ENCODE measurements around the gene SEC14L5.

SEC14L5 gene

GRCh38 chr16:4937782-4938682 is 20.1 kb upstream of the SEC14L5 start:
- Histone ChIP-seq H3K4me1 (ENCODE audit: control insufficient read depth in 2 of 2, insufficient read depth in 2 of 2, low read length in 2 of 2) (peaks cover 4 to 13% of the 10 kb centered on the region in 2 donors), H3K36me3 (ENCODE audit: control insufficient read depth in 2 of 2, insufficient read depth in 2 of 2, low read length in 2 of 2) (no peaks in the 10 kb centered on the region), H3K27me3 (ENCODE audit: control insufficient read depth in 2 of 2, insufficient read depth in 2 of 2, low read length in 2 of 2) (no peaks in the 10 kb centered on the region), H3K9me3 (ENCODE audit: control insufficient read depth in 2 of 2, low read length in 2 of 2) (no peaks in the 10 kb centered on the region), H3K4me3 (ENCODE audit: low read length in 2 of 2) (peak overlapping the region; percentile 25 to 59), H3K9ac (ENCODE audit: low read depth in 1 of 2, low read length in 2 of 2) (peak overlapping the region; percentile 48 to 65), H3K27ac (ENCODE audit: low read depth in 2 of 2, low read length in 2 of 2) (peak overlapping the region; percentile 76 to 90)

GRCh38 chr16:4938683-4939030 is 19.5 kb upstream of the SEC14L5 start:
- Histone ChIP-seq H3K4me3 (ENCODE audit: low read length in 2 of 2) (no peak overlapping the region), H3K36me3 (ENCODE audit: control insufficient read depth in 2 of 2, insufficient read depth in 2 of 2, low read length in 2 of 2) (no peaks in the 10 kb centered on the region), H3K9ac (ENCODE audit: low read depth in 1 of 2, low read length in 2 of 2) (no peak overlapping the region), H3K27me3 (ENCODE audit: control insufficient read depth in 2 of 2, insufficient read depth in 2 of 2, low read length in 2 of 2) (no peaks in the 10 kb centered on the region), H3K4me1 (ENCODE audit: control insufficient read depth in 2 of 2, insufficient read depth in 2 of 2, low read length in 2 of 2) (peaks cover 4 to 15% of the 10 kb centered on the region in 2 donors), H3K9me3 (ENCODE audit: control insufficient read depth in 2 of 2, low read length in 2 of 2) (no peaks in the 10 kb centered on the region), H3K27ac (ENCODE audit: low read depth in 2 of 2, low read length in 2 of 2) (no peak overlapping the region)

GRCh38 chr16:4940719-4941118 is 17.4 kb upstream of the SEC14L5 start:
- Histone ChIP-seq H3K9me3 (ENCODE audit: control insufficient read depth in 2 of 2, low read length in 2 of 2) (no peaks in the 10 kb centered on the region), H3K27ac (ENCODE audit: low read depth in 2 of 2, low read length in 2 of 2) (no peak overlapping the region), H3K4me1 (ENCODE audit: control insufficient read depth in 2 of 2, insufficient read depth in 2 of 2, low read length in 2 of 2) (peaks cover 11 to 27% of the 10 kb centered on the region in 2 donors), H3K27me3 (ENCODE audit: control insufficient read depth in 2 of 2, insufficient read depth in 2 of 2, low read length in 2 of 2) (no peaks in the 10 kb centered on the region), H3K4me3 (ENCODE audit: low read length in 2 of 2) (no peak overlapping the region), H3K9ac (ENCODE audit: low read depth in 1 of 2, low read length in 2 of 2) (no peak overlapping the region), H3K36me3 (ENCODE audit: control insufficient read depth in 2 of 2, insufficient read depth in 2 of 2, low read length in 2 of 2) (no peaks in the 10 kb centered on the region)

GRCh38 chr16:4942481-4942880 is 15.6 kb upstream of the SEC14L5 start:
- H3K27me3 ChIP-seq (ENCODE audit: control insufficient read depth in 2 of 2, insufficient read depth in 2 of 2, low read length in 2 of 2) = no peaks in the 10 kb centered on the region
- peaks cover 13 to 21% of the 10 kb centered on the region in 2 donors for H3K4me1 ChIP-seq (ENCODE audit: control insufficient read depth in 2 of 2, insufficient read depth in 2 of 2, low read length in 2 of 2)
- H3K27ac ChIP-seq (ENCODE audit: low read depth in 2 of 2, low read length in 2 of 2) = peak overlapping the region in 1 of 2 donors; percentile 61
- no peaks in the 10 kb centered on the region for H3K9me3 ChIP-seq (ENCODE audit: control insufficient read depth in 2 of 2, low read length in 2 of 2)
- no peak overlapping the region for H3K9ac ChIP-seq (ENCODE audit: low read depth in 1 of 2, low read length in 2 of 2)
- no peaks in the 10 kb centered on the region for H3K36me3 ChIP-seq (ENCODE audit: control insufficient read depth in 2 of 2, insufficient read depth in 2 of 2, low read length in 2 of 2)
- no peak overlapping the region for H3K4me3 ChIP-seq (ENCODE audit: low read length in 2 of 2)

DNA sequence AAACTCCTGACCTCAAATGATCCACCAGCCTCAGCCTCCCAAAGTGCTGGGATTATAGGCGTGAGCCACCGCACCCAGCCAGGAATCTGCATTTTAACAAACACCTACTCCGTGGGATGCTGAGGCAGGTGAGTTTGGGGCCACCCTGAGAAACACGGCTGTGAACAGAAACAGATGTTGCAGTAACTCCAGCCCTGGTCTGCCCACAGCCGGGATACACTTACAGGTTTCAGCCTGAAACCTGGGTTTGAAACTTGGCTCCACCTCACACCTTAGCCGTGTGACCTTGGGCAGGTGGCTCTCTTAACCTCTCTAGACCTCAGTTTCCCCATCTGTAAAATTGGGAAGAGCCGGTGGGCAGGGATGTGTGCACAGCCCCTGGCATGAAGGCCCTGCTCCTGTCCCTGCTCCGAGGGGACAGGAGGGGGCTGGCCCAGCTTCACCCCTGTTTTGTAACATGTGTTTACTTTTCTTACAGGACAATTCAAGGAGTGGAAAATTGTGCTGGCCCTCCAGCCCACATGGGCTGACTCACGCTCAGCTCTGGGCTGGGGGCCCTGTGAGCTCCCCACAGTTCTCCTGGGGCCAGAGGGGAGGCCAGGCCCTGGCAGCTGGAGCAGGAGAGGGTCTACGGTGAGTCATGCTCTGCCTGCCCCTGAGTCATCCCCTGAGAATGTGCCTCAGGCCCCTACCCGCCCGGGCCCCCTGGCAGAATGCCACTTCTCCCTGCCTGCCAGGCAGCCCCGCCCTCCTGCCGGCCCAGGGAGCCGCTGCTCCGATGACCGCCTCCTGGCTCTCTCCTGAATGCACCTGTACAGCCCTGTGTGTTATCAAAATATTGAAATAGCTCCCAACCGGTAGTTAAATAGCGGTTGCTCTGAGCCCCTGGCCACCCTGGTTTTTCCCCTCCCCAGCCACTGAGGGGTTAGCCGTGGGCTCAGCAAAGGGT is 13.5 kb upstream of the SEC14L5 start:
- Histone ChIP-seq H3K4me1 (ENCODE audit: control insufficient read depth in 2 of 2, insufficient read depth in 2 of 2, low read length in 2 of 2) (peaks cover 11 to 17% of the 10 kb centered on the region in 2 donors), H3K4me3 (ENCODE audit: low read length in 2 of 2) (no peak overlapping the region), H3K27ac (ENCODE audit: low read depth in 2 of 2, low read length in 2 of 2) (peak overlapping the region in 1 of 2 donors; percentile 52), H3K9me3 (ENCODE audit: control insufficient read depth in 2 of 2, low read length in 2 of 2) (no peaks in the 10 kb centered on the region), H3K36me3 (ENCODE audit: control insufficient read depth in 2 of 2, insufficient read depth in 2 of 2, low read length in 2 of 2) (no peaks in the 10 kb centered on the region), H3K27me3 (ENCODE audit: control insufficient read depth in 2 of 2, insufficient read depth in 2 of 2, low read length in 2 of 2) (no peaks in the 10 kb centered on the region), H3K9ac (ENCODE audit: low read depth in 1 of 2, low read length in 2 of 2) (no peak overlapping the region)

DNA sequence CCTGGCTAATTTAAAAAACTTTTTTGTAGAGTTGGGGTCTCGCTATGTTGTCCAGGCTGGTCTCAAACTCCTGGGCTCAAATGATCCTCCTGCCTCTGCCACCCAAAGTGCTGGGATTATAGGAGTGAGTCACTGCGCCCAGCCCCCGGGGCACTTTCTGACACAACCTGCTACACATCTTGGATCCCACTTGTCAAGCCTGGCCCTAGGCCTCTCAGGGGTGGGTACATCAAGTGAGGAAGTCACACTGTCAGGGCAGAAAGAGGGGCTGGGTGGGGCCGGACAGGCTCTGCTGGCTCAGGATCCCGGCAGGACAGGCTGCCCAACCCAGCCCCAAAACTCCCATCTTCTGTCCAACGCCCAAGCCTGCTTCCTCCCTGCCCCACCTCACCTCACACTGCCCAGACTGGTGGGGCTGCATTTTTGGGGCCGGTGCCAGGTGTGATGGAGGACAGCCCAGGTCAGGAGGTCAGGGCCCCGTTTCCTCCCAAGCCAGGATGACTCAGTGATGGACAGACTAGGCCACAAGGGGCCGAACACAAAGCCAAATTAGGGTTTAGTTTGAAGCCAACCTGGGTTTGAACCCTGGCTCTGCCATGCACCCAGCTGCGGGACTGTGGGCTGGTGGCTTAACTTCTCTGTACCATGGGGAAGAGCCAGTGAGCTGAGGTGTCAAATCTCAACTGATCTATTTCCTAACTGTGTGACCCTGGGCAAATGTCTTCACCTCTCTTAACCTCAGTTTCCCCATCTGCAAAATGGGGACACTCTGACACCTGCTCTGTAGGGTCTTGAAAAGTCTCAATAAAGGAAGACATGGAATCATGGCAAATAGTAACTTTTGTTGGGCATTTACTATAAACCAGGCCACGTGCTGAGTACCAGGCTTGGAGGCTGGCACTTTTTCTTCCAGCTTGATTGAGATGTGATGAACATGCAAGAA is 12.3 kb upstream of the SEC14L5 start:
- H3K9me3 ChIP-seq (ENCODE audit: control insufficient read depth in 2 of 2, low read length in 2 of 2) = no peaks in the 10 kb centered on the region
- H3K27ac ChIP-seq (ENCODE audit: low read depth in 2 of 2, low read length in 2 of 2) = peak overlapping the region in 1 of 2 donors; percentile 40
- no peak overlapping the region for H3K9ac ChIP-seq (ENCODE audit: low read depth in 1 of 2, low read length in 2 of 2)
- no peak overlapping the region for H3K4me3 ChIP-seq (ENCODE audit: low read length in 2 of 2)
- H3K36me3 ChIP-seq (ENCODE audit: control insufficient read depth in 2 of 2, insufficient read depth in 2 of 2, low read length in 2 of 2) = no peaks in the 10 kb centered on the region
- H3K4me1 ChIP-seq (ENCODE audit: control insufficient read depth in 2 of 2, insufficient read depth in 2 of 2, low read length in 2 of 2) = peaks cover 11 to 17% of the 10 kb centered on the region in 2 donors
- no peaks in the 10 kb centered on the region for H3K27me3 ChIP-seq (ENCODE audit: control insufficient read depth in 2 of 2, insufficient read depth in 2 of 2, low read length in 2 of 2)

GRCh38 chr16:4946917-4947316 is 11.2 kb upstream of the SEC14L5 start:
- no peak overlapping the region for H3K4me3 ChIP-seq (ENCODE audit: low read length in 2 of 2)
- H3K4me1 ChIP-seq (ENCODE audit: control insufficient read depth in 2 of 2, insufficient read depth in 2 of 2, low read length in 2 of 2) = peaks cover 11 to 17% of the 10 kb centered on the region in 2 donors
- no peaks in the 10 kb centered on the region for H3K36me3 ChIP-seq (ENCODE audit: control insufficient read depth in 2 of 2, insufficient read depth in 2 of 2, low read length in 2 of 2)
- no peak overlapping the region for H3K9ac ChIP-seq (ENCODE audit: low read depth in 1 of 2, low read length in 2 of 2)
- H3K9me3 ChIP-seq (ENCODE audit: control insufficient read depth in 2 of 2, low read length in 2 of 2) = no peaks in the 10 kb centered on the region
- H3K27me3 ChIP-seq (ENCODE audit: control insufficient read depth in 2 of 2, insufficient read depth in 2 of 2, low read length in 2 of 2) = no peaks in the 10 kb centered on the region
- H3K27ac ChIP-seq (ENCODE audit: low read depth in 2 of 2, low read length in 2 of 2) = no peak overlapping the region

DNA sequence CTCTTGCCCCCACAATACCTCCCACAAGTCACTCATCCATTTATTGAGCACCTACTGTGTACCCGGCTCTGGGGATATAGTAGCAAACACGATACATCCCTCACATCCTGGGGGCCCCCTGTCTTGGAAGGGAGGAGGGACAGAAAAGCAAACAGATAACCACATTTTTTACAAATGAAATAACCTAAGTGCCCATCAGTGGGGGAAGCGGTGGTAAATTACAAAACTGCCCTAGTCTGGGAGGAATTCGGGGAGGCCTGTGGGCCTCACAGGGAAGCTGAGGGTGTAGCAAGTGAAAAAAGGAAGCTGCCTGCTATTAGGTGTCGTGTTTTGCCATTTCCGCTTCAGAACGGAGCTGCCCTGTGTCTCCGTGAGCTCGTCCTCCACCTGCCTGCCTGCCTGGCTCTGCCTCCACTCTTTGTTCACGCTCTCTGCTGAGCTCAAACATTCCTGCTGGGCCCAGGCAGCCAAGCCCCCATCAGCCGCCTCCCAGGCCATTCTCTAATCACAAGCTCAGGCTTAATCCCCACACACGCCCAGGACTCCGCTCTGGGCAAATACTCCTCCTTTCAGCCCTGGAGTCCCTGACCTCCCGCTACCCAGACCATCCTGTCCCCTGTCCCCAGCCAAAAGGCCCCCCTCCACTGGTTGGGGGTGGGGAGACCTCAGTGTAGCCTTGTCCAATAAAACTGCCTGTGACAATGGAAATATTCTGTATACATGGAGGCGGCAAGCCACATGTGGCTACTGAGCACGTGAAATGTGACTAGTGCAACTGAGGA is 10.2 kb upstream of the SEC14L5 start:
- Histone ChIP-seq H3K27me3 (ENCODE audit: control insufficient read depth in 2 of 2, insufficient read depth in 2 of 2, low read length in 2 of 2) (no peaks in the 10 kb centered on the region), H3K9me3 (ENCODE audit: control insufficient read depth in 2 of 2, low read length in 2 of 2) (no peaks in the 10 kb centered on the region), H3K4me1 (ENCODE audit: control insufficient read depth in 2 of 2, insufficient read depth in 2 of 2, low read length in 2 of 2) (peaks cover 11 to 17% of the 10 kb centered on the region in 2 donors), H3K9ac (ENCODE audit: low read depth in 1 of 2, low read length in 2 of 2) (peak overlapping the region in 1 of 2 donors; percentile 34), H3K4me3 (ENCODE audit: low read length in 2 of 2) (no peak overlapping the region), H3K36me3 (ENCODE audit: control insufficient read depth in 2 of 2, insufficient read depth in 2 of 2, low read length in 2 of 2) (no peaks in the 10 kb centered on the region), H3K27ac (ENCODE audit: low read depth in 2 of 2, low read length in 2 of 2) (peak overlapping the region in 1 of 2 donors; percentile 23)

All from mucosa of rectum (tissue), 2 donors.